ENCODE results near the gene IPCEF1. TPM values are rescaled to one million over a fixed set of nuclear protein-coding genes. Genes with fewer than 3 reads are reported as not detected.
"Not testable (repeated sequence)": the region's sequence is repeated elsewhere in the genome, so short reads cannot be mapped to it uniquely, and the experiment has no call there.

The IPCEF1 gene
- polyA plus RNA-seq, 2 donors: 0.35 to 0.65 TPM

- WGBS, 2 donors: 67 to 72% methylated on average over 3 of the region's 3 CpGs
- no peaks in the 10 kb centered on the region for H3K9me3 ChIP-seq (ENCODE audit: control insufficient read depth in 2 of 2, insufficient read depth in 1 of 2, low read depth in 1 of 2, low read length in 1 of 2)
- no peaks in the 10 kb centered on the region for H3K27me3 ChIP-seq (ENCODE audit: control insufficient read depth in 1 of 2, insufficient read depth in 2 of 2, low read length in 2 of 2)
- H3K4me3 ChIP-seq (ENCODE audit: low read depth in 1 of 2, low read length in 2 of 2): no peak overlapping the region
- H3K4me1 ChIP-seq (ENCODE audit: control insufficient read depth in 2 of 2, insufficient read depth in 2 of 2, low read length in 1 of 2): no peaks in the 10 kb centered on the region
- no peaks in the 10 kb centered on the region for H3K36me3 ChIP-seq (ENCODE audit: control insufficient read depth in 2 of 2, insufficient read depth in 2 of 2, low read length in 1 of 2)
- no peak overlapping the region for H3K27ac ChIP-seq (ENCODE audit: low read depth in 2 of 2, low read length in 1 of 2)
Measured at GRCh38 chr6:154320181-154320580, 36.4 kb downstream of the IPCEF1 start.

GRCh38 chr6:154319231-154319858 lies 37.3 kb downstream of the IPCEF1 start:
- H3K9me3 ChIP-seq (ENCODE audit: control insufficient read depth in 2 of 2, insufficient read depth in 1 of 2, low read depth in 1 of 2, low read length in 1 of 2): no peaks in the 10 kb centered on the region
- 47 to 52% methylated on average over 8 of the region's 8 CpGs for WGBS, 2 donors
- H3K4me3 ChIP-seq (ENCODE audit: low read depth in 1 of 2, low read length in 2 of 2): no peak overlapping the region
- no peak overlapping the region for H3K27ac ChIP-seq (ENCODE audit: low read depth in 2 of 2, low read length in 1 of 2)
- H3K27me3 ChIP-seq (ENCODE audit: control insufficient read depth in 1 of 2, insufficient read depth in 2 of 2, low read length in 2 of 2): no peaks in the 10 kb centered on the region
- H3K4me1 ChIP-seq (ENCODE audit: control insufficient read depth in 2 of 2, insufficient read depth in 2 of 2, low read length in 1 of 2): no peaks in the 10 kb centered on the region
- H3K36me3 ChIP-seq (ENCODE audit: control insufficient read depth in 2 of 2, insufficient read depth in 2 of 2, low read length in 1 of 2): no peaks in the 10 kb centered on the region

- no peaks in the 10 kb centered on the region for H3K36me3 ChIP-seq (ENCODE audit: control insufficient read depth in 2 of 2, insufficient read depth in 2 of 2, low read length in 1 of 2)
- no peaks in the 10 kb centered on the region for H3K9me3 ChIP-seq (ENCODE audit: control insufficient read depth in 2 of 2, insufficient read depth in 1 of 2, low read depth in 1 of 2, low read length in 1 of 2)
- H3K4me3 ChIP-seq (ENCODE audit: low read depth in 1 of 2, low read length in 2 of 2): no peak overlapping the region
- H3K27ac ChIP-seq (ENCODE audit: low read depth in 2 of 2, low read length in 1 of 2): no peak overlapping the region
- no peaks in the 10 kb centered on the region for H3K27me3 ChIP-seq (ENCODE audit: control insufficient read depth in 1 of 2, insufficient read depth in 2 of 2, low read length in 2 of 2)
- H3K4me1 ChIP-seq (ENCODE audit: control insufficient read depth in 2 of 2, insufficient read depth in 2 of 2, low read length in 1 of 2): no peaks in the 10 kb centered on the region
- 66 to 83% methylated on average over 1 of the region's 1 CpG for WGBS, 2 donors
Measured at GRCh38 chr6:154318721-154319120, 37.9 kb downstream of the IPCEF1 start.

GRCh38 chr6:154316131-154316530 lies 40.5 kb downstream of the IPCEF1 start:
- no peak overlapping the region for H3K27ac ChIP-seq (ENCODE audit: low read depth in 2 of 2, low read length in 1 of 2)
- H3K36me3 ChIP-seq (ENCODE audit: control insufficient read depth in 2 of 2, insufficient read depth in 2 of 2, low read length in 1 of 2): no peaks in the 10 kb centered on the region
- WGBS, 2 donors: 98 to 100% methylated on average over 1 of the region's 1 CpG
- H3K9me3 ChIP-seq (ENCODE audit: control insufficient read depth in 2 of 2, insufficient read depth in 1 of 2, low read depth in 1 of 2, low read length in 1 of 2): no peaks in the 10 kb centered on the region
- H3K4me1 ChIP-seq (ENCODE audit: control insufficient read depth in 2 of 2, insufficient read depth in 2 of 2, low read length in 1 of 2): no peaks in the 10 kb centered on the region
- no peak overlapping the region for H3K4me3 ChIP-seq (ENCODE audit: low read depth in 1 of 2, low read length in 2 of 2)
- H3K27me3 ChIP-seq (ENCODE audit: control insufficient read depth in 1 of 2, insufficient read depth in 2 of 2, low read length in 2 of 2): no peaks in the 10 kb centered on the region

- WGBS, 2 donors: 38 to 44% methylated on average over 1 of the region's 1 CpG
- H3K36me3 ChIP-seq (ENCODE audit: control insufficient read depth in 2 of 2, insufficient read depth in 2 of 2, low read length in 1 of 2): no peaks in the 10 kb centered on the region
- no peak overlapping the region for H3K4me3 ChIP-seq (ENCODE audit: low read depth in 1 of 2, low read length in 2 of 2)
- H3K9me3 ChIP-seq (ENCODE audit: control insufficient read depth in 2 of 2, insufficient read depth in 1 of 2, low read depth in 1 of 2, low read length in 1 of 2): no peaks in the 10 kb centered on the region
- no peaks in the 10 kb centered on the region for H3K27me3 ChIP-seq (ENCODE audit: control insufficient read depth in 1 of 2, insufficient read depth in 2 of 2, low read length in 2 of 2)
- no peak overlapping the region for H3K27ac ChIP-seq (ENCODE audit: low read depth in 2 of 2, low read length in 1 of 2)
- no peaks in the 10 kb centered on the region for H3K4me1 ChIP-seq (ENCODE audit: control insufficient read depth in 2 of 2, insufficient read depth in 2 of 2, low read length in 1 of 2)
Measured at GRCh38 chr6:154314084-154314483, 42.5 kb downstream of the IPCEF1 start.

GRCh38 chr6:154308986-154309385 lies 47.6 kb downstream of the IPCEF1 start:
- Histone ChIP-seq H3K9me3 (ENCODE audit: control insufficient read depth in 2 of 2, insufficient read depth in 1 of 2, low read depth in 1 of 2, low read length in 1 of 2) (no peaks in the 10 kb centered on the region), H3K36me3 (ENCODE audit: control insufficient read depth in 2 of 2, insufficient read depth in 2 of 2, low read length in 1 of 2) (no peaks in the 10 kb centered on the region), H3K4me1 (ENCODE audit: control insufficient read depth in 2 of 2, insufficient read depth in 2 of 2, low read length in 1 of 2) (no peaks in the 10 kb centered on the region), H3K27ac (ENCODE audit: low read depth in 2 of 2, low read length in 1 of 2) (no peak overlapping the region), H3K4me3 (ENCODE audit: low read depth in 1 of 2, low read length in 2 of 2) (no peak overlapping the region), H3K27me3 (ENCODE audit: control insufficient read depth in 1 of 2, insufficient read depth in 2 of 2, low read length in 2 of 2) (no peaks in the 10 kb centered on the region)
- 82 to 85% methylated on average over 2 of the region's 2 CpGs for WGBS, 2 donors

GRCh38 chr6:154307696-154308425 lies 48.7 kb downstream of the IPCEF1 start:
- Histone ChIP-seq H3K9me3 (ENCODE audit: control insufficient read depth in 2 of 2, insufficient read depth in 1 of 2, low read depth in 1 of 2, low read length in 1 of 2) (no peaks in the 10 kb centered on the region), H3K4me1 (ENCODE audit: control insufficient read depth in 2 of 2, insufficient read depth in 2 of 2, low read length in 1 of 2) (no peaks in the 10 kb centered on the region), H3K4me3 (ENCODE audit: low read depth in 1 of 2, low read length in 2 of 2) (no peak overlapping the region), H3K36me3 (ENCODE audit: control insufficient read depth in 2 of 2, insufficient read depth in 2 of 2, low read length in 1 of 2) (no peaks in the 10 kb centered on the region), H3K27ac (ENCODE audit: low read depth in 2 of 2, low read length in 1 of 2) (no peak overlapping the region), H3K27me3 (ENCODE audit: control insufficient read depth in 1 of 2, insufficient read depth in 2 of 2, low read length in 2 of 2) (no peaks in the 10 kb centered on the region)
- WGBS, 2 donors: 75 to 82% methylated on average over 7 of the region's 7 CpGs

GRCh38 chr6:154307147-154307546 lies 49.5 kb downstream of the IPCEF1 start:
- H3K9me3 ChIP-seq (ENCODE audit: control insufficient read depth in 2 of 2, insufficient read depth in 1 of 2, low read depth in 1 of 2, low read length in 1 of 2); H3K4me3 ChIP-seq (ENCODE audit: low read depth in 1 of 2, low read length in 2 of 2); H3K36me3 ChIP-seq (ENCODE audit: control insufficient read depth in 2 of 2, insufficient read depth in 2 of 2, low read length in 1 of 2); H3K27me3 ChIP-seq (ENCODE audit: control insufficient read depth in 1 of 2, insufficient read depth in 2 of 2, low read length in 2 of 2); H3K27ac ChIP-seq (ENCODE audit: low read depth in 2 of 2, low read length in 1 of 2); H3K4me1 ChIP-seq (ENCODE audit: control insufficient read depth in 2 of 2, insufficient read depth in 2 of 2, low read length in 1 of 2): not testable (repeated sequence)
- WGBS, 2 donors: 95% methylated on average over 6 of the region's 6 CpGs

GRCh38 chr6:154306696-154307095 lies 49.9 kb downstream of the IPCEF1 start:
- Histone ChIP-seq H3K27ac (ENCODE audit: low read depth in 2 of 2, low read length in 1 of 2) (no peak overlapping the region), H3K27me3 (ENCODE audit: control insufficient read depth in 1 of 2, insufficient read depth in 2 of 2, low read length in 2 of 2) (no peaks in the 10 kb centered on the region), H3K4me3 (ENCODE audit: low read depth in 1 of 2, low read length in 2 of 2) (no peak overlapping the region), H3K4me1 (ENCODE audit: control insufficient read depth in 2 of 2, insufficient read depth in 2 of 2, low read length in 1 of 2) (no peaks in the 10 kb centered on the region), H3K9me3 (ENCODE audit: control insufficient read depth in 2 of 2, insufficient read depth in 1 of 2, low read depth in 1 of 2, low read length in 1 of 2) (no peaks in the 10 kb centered on the region), H3K36me3 (ENCODE audit: control insufficient read depth in 2 of 2, insufficient read depth in 2 of 2, low read length in 1 of 2) (no peaks in the 10 kb centered on the region)
- WGBS, 2 donors: 95% methylated on average over 4 of the region's 4 CpGs

GRCh38 chr6:154304191-154304590 lies 52.4 kb downstream of the IPCEF1 start:
- H3K4me1 ChIP-seq (ENCODE audit: control insufficient read depth in 2 of 2, insufficient read depth in 2 of 2, low read length in 1 of 2): no peaks in the 10 kb centered on the region
- H3K27me3 ChIP-seq (ENCODE audit: control insufficient read depth in 1 of 2, insufficient read depth in 2 of 2, low read length in 2 of 2): no peaks in the 10 kb centered on the region
- WGBS, 2 donors: 73 to 89% methylated on average over 1 of the region's 1 CpG
- no peaks in the 10 kb centered on the region for H3K9me3 ChIP-seq (ENCODE audit: control insufficient read depth in 2 of 2, insufficient read depth in 1 of 2, low read depth in 1 of 2, low read length in 1 of 2)
- no peak overlapping the region for H3K27ac ChIP-seq (ENCODE audit: low read depth in 2 of 2, low read length in 1 of 2)
- H3K4me3 ChIP-seq (ENCODE audit: low read depth in 1 of 2, low read length in 2 of 2): no peak overlapping the region
- H3K36me3 ChIP-seq (ENCODE audit: control insufficient read depth in 2 of 2, insufficient read depth in 2 of 2, low read length in 1 of 2): no peaks in the 10 kb centered on the region

Data from esophagus (tissue), 2 donors.